Measurements from ENCODE around the gene PDLIM1. TPM values are rescaled to one million over a fixed set of nuclear protein-coding genes. Genes with fewer than 3 reads are reported as not detected.

PDLIM1 gene
- total RNA-seq, 4 donors from 2014 or later: 113 to 150 (median 128) TPM

DNA sequence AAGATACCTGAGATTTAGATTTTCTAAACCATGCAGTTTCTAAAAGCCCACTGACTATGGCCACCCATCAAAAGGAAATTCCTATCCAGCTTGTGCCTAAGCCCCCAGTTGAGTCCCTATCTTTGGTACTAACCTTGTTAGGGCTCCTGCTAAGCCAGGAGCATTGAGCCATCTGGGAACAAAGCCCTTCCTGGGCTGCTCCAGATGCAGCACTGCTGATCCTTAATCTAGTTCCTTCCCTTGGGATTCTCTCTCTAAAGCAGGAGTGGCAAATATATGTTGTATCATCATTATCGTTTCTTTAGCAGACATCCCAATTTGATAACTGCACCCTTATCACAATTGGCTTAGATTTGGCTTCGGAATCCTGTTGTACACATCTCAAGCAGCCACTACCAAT is 24.7 kb upstream of the PDLIM1 start:
- H3K9me3 ChIP-seq: no peaks in the 10 kb centered on the region
- H3K4me3 ChIP-seq: no peak overlapping the region
- no peak for TF ChIP-seq POLR2A (IDR thresholded peaks at IDR 0.05)
- TF ChIP-seq, protein P1, sequence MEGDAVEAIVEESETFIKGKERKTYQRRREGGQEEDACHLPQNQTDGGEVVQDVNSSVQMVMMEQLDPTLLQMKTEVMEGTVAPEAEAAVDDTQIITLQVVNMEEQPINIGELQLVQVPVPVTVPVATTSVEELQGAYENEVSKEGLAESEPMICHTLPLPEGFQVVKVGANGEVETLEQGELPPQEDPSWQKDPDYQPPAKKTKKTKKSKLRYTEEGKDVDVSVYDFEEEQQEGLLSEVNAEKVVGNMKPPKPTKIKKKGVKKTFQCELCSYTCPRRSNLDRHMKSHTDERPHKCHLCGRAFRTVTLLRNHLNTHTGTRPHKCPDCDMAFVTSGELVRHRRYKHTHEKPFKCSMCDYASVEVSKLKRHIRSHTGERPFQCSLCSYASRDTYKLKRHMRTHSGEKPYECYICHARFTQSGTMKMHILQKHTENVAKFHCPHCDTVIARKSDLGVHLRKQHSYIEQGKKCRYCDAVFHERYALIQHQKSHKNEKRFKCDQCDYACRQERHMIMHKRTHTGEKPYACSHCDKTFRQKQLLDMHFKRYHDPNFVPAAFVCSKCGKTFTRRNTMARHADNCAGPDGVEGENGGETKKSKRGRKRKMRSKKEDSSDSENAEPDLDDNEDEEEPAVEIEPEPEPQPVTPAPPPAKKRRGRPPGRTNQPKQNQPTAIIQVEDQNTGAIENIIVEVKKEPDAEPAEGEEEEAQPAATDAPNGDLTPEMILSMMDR (IDR thresholded peaks at IDR 0.05): no peak
- no peak for TF ChIP-seq EP300 (IDR thresholded peaks at IDR 0.05)
- 88 to 95% methylated on average over 2 of the region's 2 CpGs for WGBS, 2 donors
- H3K4me1 ChIP-seq: peaks cover 0 to 7% (median 5%) of the 10 kb centered on the region in 4 donors
- no peak for DNase-seq (ENCODE audit: low spot score in 2 of 2)
- no peaks in the 10 kb centered on the region for H3K27me3 ChIP-seq
- H3K27ac ChIP-seq: no peak overlapping the region
- H3K36me3 ChIP-seq: peaks cover 0 to 89% (median 6%) of the 10 kb centered on the region in 3 donors

GRCh38 chr10:95314192-95314918 is 23.6 kb upstream of the PDLIM1 start:
- Histone ChIP-seq H3K36me3 (peaks cover 0 to 77% (median 6%) of the 10 kb centered on the region in 3 donors), H3K4me1 (peaks cover 0 to 16% (median 6%) of the 10 kb centered on the region in 4 donors)

DNA sequence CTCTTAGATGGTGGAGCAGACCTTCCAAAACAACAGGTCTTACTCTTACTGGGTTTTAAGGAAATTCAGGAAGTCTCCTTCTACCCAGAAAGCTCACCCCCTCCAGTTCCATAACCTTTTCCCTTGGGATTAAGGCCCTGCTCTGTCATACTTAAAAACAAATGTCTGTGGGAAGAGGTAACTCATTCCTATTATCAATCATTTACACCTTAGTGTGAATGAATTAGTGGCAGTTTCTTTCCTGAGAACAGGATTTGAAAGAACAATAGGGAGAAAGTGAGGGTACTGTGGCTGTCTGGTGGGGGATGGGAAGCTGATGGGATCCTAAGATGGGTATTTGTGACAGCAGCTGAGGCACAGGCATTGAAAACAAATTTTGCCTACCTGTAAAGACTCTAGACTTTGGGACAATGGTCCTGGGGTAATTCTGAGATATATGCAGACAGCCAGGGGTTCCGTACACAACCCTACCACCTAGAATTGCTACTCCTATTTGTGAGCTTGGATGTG is 22.2 kb upstream of the PDLIM1 start:
- Histone ChIP-seq H3K36me3 (peaks cover 0 to 65% (median 6%) of the 10 kb centered on the region in 3 donors), H3K27ac (peak overlapping the region in 1 of 4 donors; percentile 28), H3K4me3 (no peak overlapping the region), H3K4me1 (peaks cover 0 to 30% (median 7%) of the 10 kb centered on the region in 4 donors), H3K27me3 (no peaks in the 10 kb centered on the region), H3K9me3 (no peaks in the 10 kb centered on the region)
- 88 to 100% methylated on average over 1 of the region's 1 CpG for WGBS, 2 donors
- DNase-seq (ENCODE audit: low spot score in 2 of 2): no peak
- TF ChIP-seq EP300 (IDR thresholded peaks at IDR 0.05) (no peak), POLR2A (IDR thresholded peaks at IDR 0.05) (no peak)
- TF ChIP-seq, protein P1 (IDR thresholded peaks at IDR 0.05): no peak

More at GRCh38 chr10:95314192-95314918, 23.6 kb upstream of the PDLIM1 start:
- Histone ChIP-seq H3K27me3 (no peaks in the 10 kb centered on the region), H3K9me3 (no peaks in the 10 kb centered on the region), H3K4me3 (no peak overlapping the region), H3K27ac (no peak overlapping the region)
- TF ChIP-seq POLR2A (IDR thresholded peaks at IDR 0.05) (no peak), EP300 (IDR thresholded peaks at IDR 0.05) (no peak)
- TF ChIP-seq, protein P1 (IDR thresholded peaks at IDR 0.05): no peak
- no peak for DNase-seq (ENCODE audit: low spot score in 2 of 2)
- WGBS, 2 donors: 85 to 86% methylated on average over 4 of the region's 4 CpGs

- WGBS, 2 donors: 67 to 73% methylated on average over 6 of the region's 6 CpGs
- peaks cover 0 to 57% (median 6%) of the 10 kb centered on the region in 3 donors for H3K36me3 ChIP-seq
- no peak overlapping the region for H3K4me3 ChIP-seq
- H3K4me1 ChIP-seq: peaks cover 0 to 32% (median 7%) of the 10 kb centered on the region in 4 donors
- H3K9me3 ChIP-seq: no peaks in the 10 kb centered on the region
- no peaks in the 10 kb centered on the region for H3K27me3 ChIP-seq
- TF ChIP-seq, protein P1 (IDR thresholded peaks at IDR 0.05): no peak
- TF ChIP-seq EP300 (IDR thresholded peaks at IDR 0.05): no peak
- TF ChIP-seq POLR2A (IDR thresholded peaks at IDR 0.05): no peak
- H3K27ac ChIP-seq: no peak overlapping the region
- no peak for DNase-seq (ENCODE audit: low spot score in 2 of 2)
These were observed 21.5 kb upstream of the PDLIM1 start for GRCh38 chr10:95312257-95312656.

DNA sequence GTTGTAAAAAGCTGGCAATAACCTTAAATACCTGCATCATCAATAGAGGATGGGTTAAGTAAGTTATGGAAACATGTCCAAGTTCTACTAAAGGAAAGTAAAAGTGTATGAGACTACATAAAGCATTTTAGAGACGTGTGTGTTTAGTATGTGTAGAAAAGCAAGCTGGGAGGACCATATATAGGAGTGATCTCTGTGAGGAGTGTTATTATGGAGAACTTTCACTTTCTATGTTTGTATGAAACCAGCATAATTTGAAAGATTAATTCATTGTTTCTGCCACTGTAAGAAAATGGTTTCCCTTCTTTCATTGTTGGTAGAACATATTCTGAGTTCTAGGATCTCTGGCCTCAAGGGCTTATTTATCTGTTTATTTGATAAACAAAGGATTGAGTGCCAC is 19.2 kb upstream of the PDLIM1 start:
- no peak overlapping the region for H3K4me3 ChIP-seq
- DNase-seq (ENCODE audit: low spot score in 2 of 2): no peak
- 33 to 41% methylated on average over 1 of the region's 1 CpG for WGBS, 2 donors
- peaks cover 0 to 32% (median 7%) of the 10 kb centered on the region in 4 donors for H3K4me1 ChIP-seq
- peak overlapping the region in 1 of 4 donors; percentile 3 for H3K27ac ChIP-seq
- peaks cover 0 to 34% (median 3%) of the 10 kb centered on the region in 3 donors for H3K36me3 ChIP-seq
- H3K9me3 ChIP-seq: no peaks in the 10 kb centered on the region
- TF ChIP-seq, protein P1 (IDR thresholded peaks at IDR 0.05): no peak
- TF ChIP-seq POLR2A (IDR thresholded peaks at IDR 0.05) (no peak), EP300 (IDR thresholded peaks at IDR 0.05) (no peak)
- no peaks in the 10 kb centered on the region for H3K27me3 ChIP-seq

All from tibial nerve (tissue), 4 donors.